IPS DF 6.9 (cell line): ENCODE measurements around the gene EDDM3A.
"Not testable (repeated sequence)": the region's sequence is repeated elsewhere in the genome, so short reads cannot be mapped to it uniquely, and the experiment has no call there.

Experiments used
- DNase-seq: peaks from one replicate; pipeline ENCODE4 v3.0.0-alpha.2; 2013; ENCODE audit warnings: low read depth, low spot score
- H3K27ac ChIP-seq: one replicate; pipeline ENCODE4 v1.5.1; 2013; ENCODE audit warnings: low read length, control low read depth
- H3K27me3 ChIP-seq: 2 replicates; pipeline ENCODE4 v1.6.1; 2013; ENCODE audit warnings: mild to moderate bottlenecking, low read length; ENCODE audit not compliant: control insufficient read depth, insufficient read depth
- H3K36me3 ChIP-seq: 2 replicates; pipeline ENCODE4 v1.6.1; 2013; ENCODE audit warnings: low read length; ENCODE audit not compliant: control insufficient read depth, insufficient read depth
- H3K4me1 ChIP-seq: 2 replicates; pipeline ENCODE4 v1.6.1; 2013; ENCODE audit warnings: low read length; ENCODE audit not compliant: control insufficient read depth, insufficient read depth
- H3K4me3 ChIP-seq: 2 replicates; pipeline ENCODE4 v1.5.1; 2013; ENCODE audit warnings: mild to moderate bottlenecking, low read length
- H3K9me3 ChIP-seq: 2 replicates; pipeline ENCODE4 v1.6.1; 2013; ENCODE audit warnings: low read length, inconsistent platforms; ENCODE audit not compliant: control insufficient read depth, insufficient read depth
- WGBS: extraction: QIAGEN DNeasy Blood & Tissue Kit; methylation state at CpG from one replicate; pipeline ENCODE4 v1.1.7; 2013; ENCODE audit warnings: mixed read lengths, missing lambda C conversion rate; ENCODE audit not compliant: insufficient read length, insufficient coverage; 5-methylcytosine and 5-hydroxymethylcytosine counted together

EDDM3A gene

GRCh38 chr14:20732979-20733635 lies 12.6 kb upstream of the EDDM3A start:
- WGBS = no CpG with 5 or more reads among the region's 6 CpGs
- no peaks in the 10 kb centered on the region for H3K9me3 ChIP-seq

GRCh38 chr14:20733684-20734429 lies 11.8 kb upstream of the EDDM3A start:
- no peaks in the 10 kb centered on the region for H3K9me3 ChIP-seq
- H3K4me3 ChIP-seq = no peak overlapping the region
- no CpG with 5 or more reads among the region's 6 CpGs for WGBS
- no peaks in the 10 kb centered on the region for H3K27me3 ChIP-seq
- DNase-seq = no peak
- no peaks in the 10 kb centered on the region for H3K4me1 ChIP-seq
- no peaks in the 10 kb centered on the region for H3K36me3 ChIP-seq
- no peak overlapping the region for H3K27ac ChIP-seq

More at GRCh38 chr14:20732979-20733635, 12.6 kb upstream of the EDDM3A start:
- no peak overlapping the region for H3K27ac ChIP-seq
- DNase-seq = no peak
- no peak overlapping the region for H3K4me3 ChIP-seq
- H3K36me3 ChIP-seq = no peaks in the 10 kb centered on the region
- H3K4me1 ChIP-seq = no peaks in the 10 kb centered on the region
- H3K27me3 ChIP-seq = no peaks in the 10 kb centered on the region

- H3K36me3 ChIP-seq = no peaks in the 10 kb centered on the region
- H3K4me3 ChIP-seq = no peak overlapping the region
- no peaks in the 10 kb centered on the region for H3K4me1 ChIP-seq
- H3K9me3 ChIP-seq = no peaks in the 10 kb centered on the region
- H3K27me3 ChIP-seq = no peaks in the 10 kb centered on the region
- H3K27ac ChIP-seq = no peak overlapping the region
- no CpG with 5 or more reads among the region's 4 CpGs for WGBS
- no peak for DNase-seq
These were observed 11.3 kb upstream of the EDDM3A start for GRCh38 chr14:20734430-20734806.

GRCh38 chr14:20738292-20738691 lies 7.4 kb upstream of the EDDM3A start:
- not testable (repeated sequence) for H3K27me3 ChIP-seq, H3K27ac ChIP-seq, H3K9me3 ChIP-seq, H3K4me1 ChIP-seq, DNase-seq, H3K4me3 ChIP-seq, H3K36me3 ChIP-seq
- WGBS = no CpG with 5 or more reads among the region's 7 CpGs

- DNase-seq = no peak
- Histone ChIP-seq H3K4me1 (no peaks in the 10 kb centered on the region), H3K4me3 (no peak overlapping the region), H3K9me3 (no peaks in the 10 kb centered on the region), H3K27me3 (no peaks in the 10 kb centered on the region), H3K27ac (no peak overlapping the region), H3K36me3 (no peaks in the 10 kb centered on the region)
- WGBS = no CpG with 5 or more reads among the region's 4 CpGs
These were observed 3.6 kb upstream of the EDDM3A start for GRCh38 chr14:20742132-20742531.

GRCh38 chr14:20743556-20743955 lies 2.1 kb upstream of the EDDM3A start:
- WGBS = no CpG with 5 or more reads among the region's 2 CpGs
- Histone ChIP-seq H3K9me3 (no peaks in the 10 kb centered on the region), H3K4me3 (no peak overlapping the region)

GRCh38 chr14:20746566-20746965 lies 879 bp downstream of the EDDM3A start:
- H3K4me1 ChIP-seq = no peaks in the 10 kb centered on the region
- no peak for DNase-seq
- H3K27ac ChIP-seq = no peak overlapping the region
- no peak overlapping the region for H3K4me3 ChIP-seq
- WGBS = no CpG with 5 or more reads among the region's 3 CpGs
- no peaks in the 10 kb centered on the region for H3K27me3 ChIP-seq
- no peaks in the 10 kb centered on the region for H3K9me3 ChIP-seq
- no peaks in the 10 kb centered on the region for H3K36me3 ChIP-seq

More at GRCh38 chr14:20743556-20743955, 2.1 kb upstream of the EDDM3A start:
- DNase-seq = no peak
- no peaks in the 10 kb centered on the region for H3K4me1 ChIP-seq
- H3K27ac ChIP-seq = no peak overlapping the region
- H3K36me3 ChIP-seq = no peaks in the 10 kb centered on the region
- no peaks in the 10 kb centered on the region for H3K27me3 ChIP-seq

- no peak for DNase-seq
- Histone ChIP-seq H3K27ac (no peak overlapping the region), H3K4me3 (no peak overlapping the region), H3K36me3 (no peaks in the 10 kb centered on the region), H3K27me3 (no peaks in the 10 kb centered on the region), H3K4me1 (no peaks in the 10 kb centered on the region), H3K9me3 (peaks cover 2% of the 10 kb centered on the region; the same call in 1 of the 2 replicates)
- WGBS = 100% methylated on average over 1 of the region's 2 CpGs
These were observed 2.8 kb downstream of the EDDM3A start for GRCh38 chr14:20748439-20748838.

GRCh38 chr14:20750194-20750593 lies 4.5 kb downstream of the EDDM3A start:
- WGBS = no CpG with 5 or more reads among the region's 1 CpG
- Histone ChIP-seq H3K27me3 (no peaks in the 10 kb centered on the region), H3K36me3 (no peaks in the 10 kb centered on the region), H3K4me1 (no peaks in the 10 kb centered on the region), H3K4me3 (no peak overlapping the region), H3K9me3 (peaks cover 2% of the 10 kb centered on the region; the same call in 1 of the 2 replicates), H3K27ac (no peak overlapping the region)
- DNase-seq = no peak

- WGBS = no CpG with 5 or more reads among the region's 5 CpGs
- peaks cover 2% of the 10 kb centered on the region; the same call in 1 of the 2 replicates for H3K9me3 ChIP-seq
- no peak for DNase-seq
- H3K27ac ChIP-seq = no peak overlapping the region
- no peaks in the 10 kb centered on the region for H3K27me3 ChIP-seq
- H3K4me1 ChIP-seq = no peaks in the 10 kb centered on the region
- no peak overlapping the region for H3K4me3 ChIP-seq
- H3K36me3 ChIP-seq = no peaks in the 10 kb centered on the region
These were observed 6.4 kb downstream of the EDDM3A start for GRCh38 chr14:20751963-20752562.
